ENCODE results near the gene KIF21B.
"Not testable (repeated sequence)": the region's sequence is repeated elsewhere in the genome, so short reads cannot be mapped to it uniquely, and the experiment has no call there.

The KIF21B gene

DNA sequence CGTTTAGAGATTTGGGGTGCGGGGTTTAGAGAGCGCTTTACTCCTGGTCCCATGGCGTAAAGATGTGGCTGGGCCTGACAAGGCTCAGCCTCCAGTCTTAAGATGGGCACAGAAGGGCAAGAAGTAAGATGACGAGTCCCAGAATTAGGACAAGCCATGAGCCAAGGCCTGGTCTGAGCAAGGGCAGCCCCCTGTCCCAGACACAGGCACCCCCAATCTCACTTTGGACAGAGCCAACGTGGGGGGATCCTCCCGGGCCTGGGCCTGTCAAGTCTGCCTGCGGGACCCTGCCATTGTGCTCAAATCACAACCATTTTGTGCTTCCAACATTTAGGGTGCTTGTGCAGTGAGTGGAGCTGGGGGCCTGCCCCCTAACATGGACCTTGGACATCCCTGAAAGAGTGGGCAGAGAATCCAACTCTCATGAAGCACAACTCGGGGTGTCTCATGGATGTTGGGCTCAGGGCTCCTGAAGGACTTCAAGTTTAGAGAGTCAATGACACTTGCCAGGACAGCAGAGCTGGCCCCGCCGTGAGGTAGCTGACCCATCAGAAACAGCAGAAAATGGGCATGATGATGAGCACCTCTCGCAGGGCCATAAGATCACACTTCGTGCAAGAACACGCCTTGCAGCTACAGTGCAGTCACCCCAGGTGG, 52.6 kb downstream of the KIF21B start:
- Histone ChIP-seq H3K27me3 (ENCODE audit: insufficient read depth, low read length) (no peaks in the 10 kb centered on the region), H3K4me1 (ENCODE audit: control insufficient read depth, insufficient read depth, low read length, unreplicated experiment) (peaks cover 3% of the 10 kb centered on the region), H3K4me3 (ENCODE audit: low read depth, low read length) (no peak overlapping the region), H2AFZ (ENCODE audit: low read length, unreplicated experiment) (no peak overlapping the region), H3K79me2 (ENCODE audit: control insufficient read depth, insufficient read depth, low read length, unreplicated experiment) (no peaks in the 10 kb centered on the region), H3K27ac (ENCODE audit: low read depth, low read length) (no peak overlapping the region), H3K36me3 (ENCODE audit: insufficient read depth, low read length) (no peaks in the 10 kb centered on the region)

DNA sequence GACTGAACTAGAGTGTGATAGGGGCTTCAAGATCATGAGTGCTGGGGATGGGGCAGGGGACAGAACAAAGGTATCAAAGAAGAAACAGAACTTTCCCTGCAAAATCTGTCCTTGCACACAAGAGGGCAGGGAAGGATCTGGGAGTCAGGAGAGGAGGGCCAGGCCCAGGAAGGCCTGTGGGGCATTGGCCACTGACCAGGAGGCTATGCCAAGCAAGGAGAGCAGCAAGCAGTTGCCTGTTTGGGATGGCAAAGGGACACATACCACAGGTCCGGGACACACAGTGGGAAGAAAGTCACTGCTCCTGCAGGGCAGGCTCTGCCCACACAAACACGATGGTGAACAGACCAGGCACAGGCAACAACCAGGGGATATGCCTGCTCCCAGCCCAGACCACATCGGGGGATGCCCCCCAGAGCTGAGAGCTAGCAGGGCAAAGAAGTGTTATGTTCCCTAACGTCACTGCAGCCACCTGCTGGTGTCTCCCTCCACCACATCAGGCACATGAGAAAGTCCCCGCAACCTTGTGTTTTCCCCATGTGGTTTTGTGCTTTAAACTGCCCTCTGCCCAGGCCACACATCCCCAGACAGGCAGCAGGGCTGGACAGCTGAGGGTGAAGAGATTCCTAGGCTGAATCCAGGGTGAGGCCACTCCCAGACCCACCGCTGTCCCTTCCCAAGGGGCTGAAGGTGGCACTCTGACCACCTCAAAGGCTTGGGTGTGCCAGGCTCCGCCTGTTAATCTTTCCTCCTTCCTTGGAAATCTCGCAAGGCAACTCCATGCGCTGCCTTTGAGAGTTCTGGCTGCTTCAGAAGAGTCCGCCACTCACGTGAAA, 53.6 kb downstream of the KIF21B start:
- Histone ChIP-seq H3K27me3 (ENCODE audit: insufficient read depth, low read length) (0 out of 2 replicates have a peak, but pooled peaks cover under 1% of the 10 kb centered on the region), H3K36me3 (ENCODE audit: insufficient read depth, low read length) (no peaks in the 10 kb centered on the region), H2AFZ (ENCODE audit: low read length, unreplicated experiment) (no peak overlapping the region), H3K27ac (ENCODE audit: low read depth, low read length) (no peak overlapping the region), H3K4me3 (ENCODE audit: low read depth, low read length) (no peak overlapping the region), H3K79me2 (ENCODE audit: control insufficient read depth, insufficient read depth, low read length, unreplicated experiment) (no peaks in the 10 kb centered on the region), H3K4me1 (ENCODE audit: control insufficient read depth, insufficient read depth, low read length, unreplicated experiment) (peaks cover 3% of the 10 kb centered on the region)

DNA sequence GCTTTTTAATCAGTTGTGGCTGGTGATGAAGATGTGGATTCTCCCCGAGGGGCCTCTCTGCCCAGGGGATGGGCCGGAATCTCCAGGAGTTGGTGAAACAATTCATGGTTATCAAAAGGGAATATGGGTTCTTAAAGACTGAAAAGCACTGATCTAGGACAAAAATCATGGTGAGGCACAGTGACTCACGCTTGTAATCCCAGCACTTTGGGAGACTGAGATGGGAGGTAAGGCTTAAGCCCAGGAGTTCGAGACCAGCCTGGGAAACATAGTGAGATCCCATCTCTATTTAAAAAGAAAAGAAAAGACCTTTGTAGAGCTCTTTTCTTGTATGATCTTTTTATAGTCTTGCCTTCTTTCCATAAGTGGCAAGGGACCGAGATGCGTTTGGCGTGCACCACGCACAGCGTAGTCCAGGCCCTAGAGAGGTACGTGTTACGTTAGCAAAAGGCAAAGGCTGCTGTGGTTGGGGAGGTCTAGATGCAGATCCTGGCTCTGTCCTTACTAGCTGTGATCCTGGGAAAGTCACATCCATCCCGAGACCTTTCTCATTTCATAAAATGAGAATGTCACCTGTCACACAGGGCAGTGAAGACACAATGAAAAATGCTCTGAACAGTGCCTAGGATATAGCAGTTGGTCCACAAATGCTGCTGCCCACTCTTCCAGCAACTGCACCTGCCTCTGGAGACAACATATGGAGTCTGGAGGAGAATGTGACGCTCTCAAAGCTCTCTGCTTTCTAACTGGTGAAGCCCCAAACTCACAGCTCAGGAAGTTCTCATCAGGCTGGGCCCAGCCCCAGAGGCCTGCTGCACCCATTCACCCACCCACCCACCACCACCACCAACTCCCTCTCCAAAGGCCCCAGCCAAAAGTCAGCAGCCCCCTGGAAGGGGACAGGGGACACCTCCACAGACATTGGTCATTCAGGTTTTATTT, 54.8 kb downstream of the KIF21B start:
- no peaks in the 10 kb centered on the region for H3K36me3 ChIP-seq (ENCODE audit: insufficient read depth, low read length)
- H3K79me2 ChIP-seq (ENCODE audit: control insufficient read depth, insufficient read depth, low read length, unreplicated experiment), result no peaks in the 10 kb centered on the region
- H3K27ac ChIP-seq (ENCODE audit: low read depth, low read length), result no peak overlapping the region
- no peak overlapping the region for H2AFZ ChIP-seq (ENCODE audit: low read length, unreplicated experiment)
- no peak overlapping the region for H3K4me3 ChIP-seq (ENCODE audit: low read depth, low read length)
- H3K27me3 ChIP-seq (ENCODE audit: insufficient read depth, low read length), result peaks cover 7% of the 10 kb centered on the region; the same call in 1 of the 2 replicates
- peaks cover 3% of the 10 kb centered on the region for H3K4me1 ChIP-seq (ENCODE audit: control insufficient read depth, insufficient read depth, low read length, unreplicated experiment)

DNA sequence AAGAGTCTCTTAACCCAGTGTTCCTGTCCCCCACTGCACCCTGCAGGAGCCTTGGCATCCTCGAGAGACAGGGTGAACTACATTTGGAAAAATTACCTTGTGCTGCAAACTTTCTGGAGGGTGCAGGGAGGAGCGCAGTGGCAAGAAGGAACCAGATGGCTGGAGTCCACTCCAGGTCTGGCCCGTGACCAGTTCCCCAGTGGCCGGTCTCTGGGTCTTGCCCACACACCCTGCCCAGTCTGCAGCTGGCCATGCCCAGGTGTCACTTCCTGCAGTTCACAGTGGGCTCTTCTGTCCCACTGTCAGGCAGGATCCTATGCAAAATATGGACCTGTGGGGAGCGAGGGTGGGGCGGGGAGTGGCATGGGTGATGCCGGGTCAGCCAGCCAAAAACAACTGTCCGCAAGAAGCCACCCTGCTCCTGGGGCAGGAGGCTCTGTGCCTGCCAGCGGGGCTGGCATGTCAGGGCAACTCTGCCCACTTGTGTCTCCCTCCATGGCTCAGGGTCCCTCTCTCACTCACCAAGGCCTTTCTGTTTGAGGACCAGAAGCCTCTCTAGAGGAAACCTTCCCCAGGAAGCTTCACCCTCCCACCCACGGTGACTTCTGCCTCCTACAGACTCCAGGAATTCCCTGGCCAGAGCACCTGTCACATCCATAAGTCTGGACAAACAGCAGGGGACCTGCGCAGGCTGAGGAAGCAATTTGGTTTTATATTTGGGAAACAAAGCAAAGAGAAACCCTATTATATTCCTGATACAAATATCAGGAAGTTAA, 55.6 kb downstream of the KIF21B start:
- no peaks in the 10 kb centered on the region for H3K36me3 ChIP-seq (ENCODE audit: insufficient read depth, low read length)
- H2AFZ ChIP-seq (ENCODE audit: low read length, unreplicated experiment), result no peak overlapping the region
- no peaks in the 10 kb centered on the region for H3K79me2 ChIP-seq (ENCODE audit: control insufficient read depth, insufficient read depth, low read length, unreplicated experiment)
- peaks cover 3% of the 10 kb centered on the region for H3K4me1 ChIP-seq (ENCODE audit: control insufficient read depth, insufficient read depth, low read length, unreplicated experiment)
- H3K4me3 ChIP-seq (ENCODE audit: low read depth, low read length), result no peak overlapping the region
- peaks cover 12% of the 10 kb centered on the region; the same call in 1 of the 2 replicates for H3K27me3 ChIP-seq (ENCODE audit: insufficient read depth, low read length)
- no peak overlapping the region for H3K27ac ChIP-seq (ENCODE audit: low read depth, low read length)

- Histone ChIP-seq H3K27ac (ENCODE audit: low read depth, low read length) (no peak overlapping the region), H3K27me3 (ENCODE audit: insufficient read depth, low read length) (peaks cover 14% of the 10 kb centered on the region; the same call in 1 of the 2 replicates), H3K4me1 (ENCODE audit: control insufficient read depth, insufficient read depth, low read length, unreplicated experiment) (peaks cover 3% of the 10 kb centered on the region), H3K79me2 (ENCODE audit: control insufficient read depth, insufficient read depth, low read length, unreplicated experiment) (no peaks in the 10 kb centered on the region), H3K4me3 (ENCODE audit: low read depth, low read length) (no peak overlapping the region), H3K36me3 (ENCODE audit: insufficient read depth, low read length) (no peaks in the 10 kb centered on the region), H2AFZ (ENCODE audit: low read length, unreplicated experiment) (no peak overlapping the region)
Measured at GRCh38 chr1:200966934-200967333, 56.6 kb downstream of the KIF21B start.

GRCh38 chr1:200965111-200965805, 58.3 kb downstream of the KIF21B start:
- Histone ChIP-seq H2AFZ (ENCODE audit: low read length, unreplicated experiment) (no peak overlapping the region), H3K36me3 (ENCODE audit: insufficient read depth, low read length) (no peaks in the 10 kb centered on the region), H3K79me2 (ENCODE audit: control insufficient read depth, insufficient read depth, low read length, unreplicated experiment) (no peaks in the 10 kb centered on the region)

DNA sequence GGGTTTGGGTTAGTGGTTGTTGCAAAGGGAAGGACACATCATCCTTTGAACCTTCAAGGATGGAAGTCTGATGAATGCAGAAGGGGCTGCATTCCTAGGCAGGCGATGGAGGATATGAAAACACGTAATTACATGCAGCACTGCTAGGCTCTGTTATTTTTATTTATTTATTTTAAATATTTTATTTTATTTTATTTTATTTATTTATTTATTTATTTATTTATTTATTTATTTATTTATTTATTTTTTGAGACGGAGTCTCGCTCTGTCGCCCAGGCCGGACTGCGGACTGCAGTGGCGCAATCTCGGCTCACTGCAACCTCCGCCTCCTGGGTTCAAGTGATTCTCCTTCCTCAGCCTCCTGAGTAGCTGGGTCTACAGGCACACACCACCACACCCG, 59.6 kb downstream of the KIF21B start:
- H3K27me3 ChIP-seq (ENCODE audit: insufficient read depth, low read length), result peaks cover 22% of the 10 kb centered on the region

More at GRCh38 chr1:200965111-200965805, 58.3 kb downstream of the KIF21B start:
- H3K27me3 ChIP-seq (ENCODE audit: insufficient read depth, low read length), result peaks cover 14% of the 10 kb centered on the region; the same call in 1 of the 2 replicates
- peaks cover 3% of the 10 kb centered on the region for H3K4me1 ChIP-seq (ENCODE audit: control insufficient read depth, insufficient read depth, low read length, unreplicated experiment)
- no peak overlapping the region for H3K4me3 ChIP-seq (ENCODE audit: low read depth, low read length)
- no peak overlapping the region for H3K27ac ChIP-seq (ENCODE audit: low read depth, low read length)

GRCh38 chr1:200963076-200963475, 60.4 kb downstream of the KIF21B start:
- H3K27ac ChIP-seq (ENCODE audit: low read depth, low read length), result no peak overlapping the region
- peaks cover 1% of the 10 kb centered on the region for H3K4me1 ChIP-seq (ENCODE audit: control insufficient read depth, insufficient read depth, low read length, unreplicated experiment)
- H2AFZ ChIP-seq (ENCODE audit: low read length, unreplicated experiment), result no peak overlapping the region
- H3K4me3 ChIP-seq (ENCODE audit: low read depth, low read length), result no peak overlapping the region
- no peaks in the 10 kb centered on the region for H3K79me2 ChIP-seq (ENCODE audit: control insufficient read depth, insufficient read depth, low read length, unreplicated experiment)
- no peaks in the 10 kb centered on the region for H3K36me3 ChIP-seq (ENCODE audit: insufficient read depth, low read length)
- H3K27me3 ChIP-seq (ENCODE audit: insufficient read depth, low read length), result peaks cover 22% of the 10 kb centered on the region

More for the DNA sequence above, 59.6 kb downstream of the KIF21B start:
- H3K79me2 ChIP-seq (ENCODE audit: control insufficient read depth, insufficient read depth, low read length, unreplicated experiment); H3K4me3 ChIP-seq (ENCODE audit: low read depth, low read length); H2AFZ ChIP-seq (ENCODE audit: low read length, unreplicated experiment); H3K36me3 ChIP-seq (ENCODE audit: insufficient read depth, low read length); H3K27ac ChIP-seq (ENCODE audit: low read depth, low read length); H3K4me1 ChIP-seq (ENCODE audit: control insufficient read depth, insufficient read depth, low read length, unreplicated experiment): not testable (repeated sequence)

- Histone ChIP-seq H3K4me1 (ENCODE audit: control insufficient read depth, insufficient read depth, low read length, unreplicated experiment) (no peaks in the 10 kb centered on the region), H2AFZ (ENCODE audit: low read length, unreplicated experiment) (no peak overlapping the region), H3K4me3 (ENCODE audit: low read depth, low read length) (no peak overlapping the region), H3K36me3 (ENCODE audit: insufficient read depth, low read length) (no peaks in the 10 kb centered on the region), H3K27ac (ENCODE audit: low read depth, low read length) (no peak overlapping the region), H3K27me3 (ENCODE audit: insufficient read depth, low read length) (peaks cover 25% of the 10 kb centered on the region), H3K79me2 (ENCODE audit: control insufficient read depth, insufficient read depth, low read length, unreplicated experiment) (no peaks in the 10 kb centered on the region)
Measured at GRCh38 chr1:200962631-200963030, 60.9 kb downstream of the KIF21B start.
